Thoracic aorta (tissue), 2 donors: ENCODE results near the gene NPAS1. TPM values are rescaled to one million over a fixed set of nuclear protein-coding genes. Genes with fewer than 3 reads are reported as not detected.

Experiments
- ATAC-seq: fragments of 150-250 bp; one replicate; pipeline ENCODE4 v1.8.0; 2017; ENCODE audit warnings: low read depth; ENCODE audit not compliant: insufficient number of reproducible peaks, low FRiP score
- DNase-seq: peaks from one replicate; pipeline ENCODE4 v3.0.0-alpha.2; 2020; ENCODE audit warnings: low spot score
- H3K27ac ChIP-seq, 2 donors: fragments of 200-600 bp; sonication (generic); 1 replicate in 1 of 2; 2 replicates in 1 of 2; pipeline ENCODE4 v1.5.1; 2016; ENCODE audit warnings: mild to moderate bottlenecking in 2 of 2, moderate library complexity in 2 of 2
- H3K27me3 ChIP-seq: fragments of 200-600 bp; sonication (generic); replicated peaks from 2 replicates; pipeline ENCODE4 v1.6.0; 2016; ENCODE audit warnings: mild to moderate bottlenecking; ENCODE audit not compliant: insufficient read depth
- H3K36me3 ChIP-seq: fragments of 200-600 bp; sonication (generic); one replicate; pipeline ENCODE4 v1.5.1; 2016
- H3K4me1 ChIP-seq, 2 donors: fragments of 200-600 bp; sonication (generic); 1 replicate in 1 of 2; 2 replicates in 1 of 2; pipeline versions ENCODE4 v1.5.1 to v1.6.0; 2016; ENCODE audit warnings: low read depth in 2 of 2, mild to moderate bottlenecking in 1 of 2; ENCODE audit not compliant: control insufficient read depth in 1 of 2
- H3K4me3 ChIP-seq: fragments of 200-600 bp; sonication (generic); 2 replicates; pipeline ENCODE4 v1.5.1; 2016; ENCODE audit warnings: mild to moderate bottlenecking
- H3K9me3 ChIP-seq: fragments of 200-600 bp; sonication (generic); 2 replicates; pipeline ENCODE4 v1.5.1; 2016
- CTCF ChIP-seq: fragments of 200-600 bp; sonication (generic); IDR thresholded peaks from one replicate; pipeline ENCODE4 v1.5.1; 2019; ENCODE audit warnings: antibody characterized with exemption
- total RNA-seq, 2 donors: library from RNA; depleted of rRNA; stranded (reverse); fragments of >200 nt; gene quantifications; one replicate each; pipeline versions ENCODE4 v1.1.0 to v1.2.3, GENCODE V29; 2016

Gene NPAS1
- total RNA-seq, 2 donors from 2014 or later: 0.68 to 1.3 TPM

- no peaks in the 10 kb centered on the region for H3K9me3 ChIP-seq
- peak overlapping the region; percentile 3 for H3K4me3 ChIP-seq
- H3K27me3 ChIP-seq: no peaks in the 10 kb centered on the region
- no peak for TF ChIP-seq CTCF
- peak overlapping the region; percentile 73 to 79 for H3K27ac ChIP-seq
- H3K36me3 ChIP-seq: no peaks in the 10 kb centered on the region
- H3K4me1 ChIP-seq: peaks cover 45 to 68% of the 10 kb centered on the region in 2 donors
- ATAC-seq (no peak), DNase-seq (no peak)
These were observed 44.4 kb upstream of the NPAS1 start for GRCh38 chr19:46975011-46975924.

GRCh38 chr19:46975925-46976782 is 43.5 kb upstream of the NPAS1 start:
- Histone ChIP-seq H3K36me3 (no peaks in the 10 kb centered on the region), H3K27ac (peak overlapping the region; percentile 73 to 79), H3K4me1 (peaks cover 53 to 71% of the 10 kb centered on the region in 2 donors), H3K9me3 (no peaks in the 10 kb centered on the region), H3K4me3 (peak overlapping the region; percentile 3), H3K27me3 (no peaks in the 10 kb centered on the region)
- no peak for TF ChIP-seq CTCF
- DNase-seq: peak; percentile 91
- ATAC-seq: peak; percentile 78

GRCh38 chr19:46976845-46977320 is 42.8 kb upstream of the NPAS1 start:
- Histone ChIP-seq H3K9me3 (no peaks in the 10 kb centered on the region), H3K27me3 (no peaks in the 10 kb centered on the region), H3K27ac (peak overlapping the region; percentile 73 to 79), H3K4me3 (peak overlapping the region; percentile 3), H3K4me1 (peaks cover 60 to 78% of the 10 kb centered on the region in 2 donors), H3K36me3 (no peaks in the 10 kb centered on the region)
- TF ChIP-seq CTCF: no peak
- no peak for DNase-seq
- no peak for ATAC-seq

- Histone ChIP-seq H3K4me3 (no peak overlapping the region), H3K36me3 (no peaks in the 10 kb centered on the region), H3K9me3 (no peaks in the 10 kb centered on the region), H3K27ac (peak overlapping the region; percentile 73 to 79), H3K4me1 (peaks cover 67 to 85% of the 10 kb centered on the region in 2 donors), H3K27me3 (no peaks in the 10 kb centered on the region)
- ATAC-seq (no peak), DNase-seq (no peak)
- no peak for TF ChIP-seq CTCF
These were observed 42.1 kb upstream of the NPAS1 start for GRCh38 chr19:46977548-46977947.
